GM15510 (cell line): ENCODE data around the gene ZNF416.

Source experiments
- POLR2A ChIP-seq: IDR thresholded peaks from 3 replicates; pipeline ENCODE4 v1.6.1; 2011; ENCODE audit warnings: borderline replicate concordance; ENCODE audit not compliant: insufficient read length; ENCODE audit errors: extremely low read depth

Gene ZNF416

DNA sequence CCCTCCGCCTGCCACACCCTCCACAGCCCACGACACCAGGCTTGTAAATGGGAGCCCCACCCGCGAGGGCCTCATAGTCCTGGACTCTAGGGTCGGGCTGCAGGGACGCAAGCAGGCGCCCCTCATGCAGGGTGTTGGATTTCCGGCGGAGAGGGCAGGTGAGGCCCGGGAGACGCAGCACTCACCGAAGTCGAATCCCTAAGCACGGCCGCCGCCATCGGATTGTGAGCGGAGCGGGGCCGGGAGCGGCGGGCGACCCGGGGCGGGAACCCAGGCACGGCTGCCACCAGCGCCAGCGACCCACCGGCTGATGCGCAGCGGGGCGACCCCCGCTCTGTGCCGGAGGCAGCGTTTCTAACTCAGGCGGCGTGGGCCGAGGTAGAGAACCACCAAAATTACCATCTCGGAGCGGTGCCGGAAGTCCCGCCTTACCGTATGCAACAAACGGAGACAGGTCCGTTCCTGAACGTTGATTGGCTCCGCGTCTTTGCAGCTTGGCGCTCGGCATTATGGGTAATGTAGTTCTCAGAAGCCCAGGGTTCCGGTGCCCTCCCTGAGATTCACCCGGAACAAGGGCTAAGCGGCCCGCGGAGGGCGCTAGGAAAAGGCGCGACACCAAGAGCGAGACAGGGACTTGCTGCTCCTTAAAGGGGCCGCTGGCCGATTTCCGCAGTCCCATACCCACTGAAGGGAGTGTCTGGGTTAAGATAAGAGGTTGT, at the start of gene ZNF416:
TSS of gene ZNF416 (minus strand) at position 425 of the 719 bp plus-strand sequence. CDS start at position 218, 207 bp downstream.
- TF ChIP-seq POLR2A, result peak; percentile 54

DNA sequence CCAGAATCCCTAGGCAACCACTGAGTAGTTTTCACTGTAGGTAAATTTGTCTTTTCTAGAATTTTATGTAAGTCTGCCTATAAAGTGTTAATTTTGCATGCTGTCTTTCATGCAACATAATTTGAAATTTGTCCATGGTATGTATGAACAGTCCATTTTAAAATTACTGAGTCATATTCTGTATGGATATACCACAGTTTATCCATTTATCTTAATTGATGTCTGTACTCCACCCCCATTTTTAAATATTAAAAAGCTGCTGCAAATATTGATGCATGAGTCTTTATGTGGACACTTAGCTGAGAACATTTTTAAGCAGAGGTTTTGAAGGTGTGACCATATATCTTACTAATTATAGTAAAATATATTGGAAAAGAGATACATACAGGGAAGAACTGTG, 44.4 kb upstream of the ZNF416 start:
- TF ChIP-seq POLR2A, result no peak

DNA sequence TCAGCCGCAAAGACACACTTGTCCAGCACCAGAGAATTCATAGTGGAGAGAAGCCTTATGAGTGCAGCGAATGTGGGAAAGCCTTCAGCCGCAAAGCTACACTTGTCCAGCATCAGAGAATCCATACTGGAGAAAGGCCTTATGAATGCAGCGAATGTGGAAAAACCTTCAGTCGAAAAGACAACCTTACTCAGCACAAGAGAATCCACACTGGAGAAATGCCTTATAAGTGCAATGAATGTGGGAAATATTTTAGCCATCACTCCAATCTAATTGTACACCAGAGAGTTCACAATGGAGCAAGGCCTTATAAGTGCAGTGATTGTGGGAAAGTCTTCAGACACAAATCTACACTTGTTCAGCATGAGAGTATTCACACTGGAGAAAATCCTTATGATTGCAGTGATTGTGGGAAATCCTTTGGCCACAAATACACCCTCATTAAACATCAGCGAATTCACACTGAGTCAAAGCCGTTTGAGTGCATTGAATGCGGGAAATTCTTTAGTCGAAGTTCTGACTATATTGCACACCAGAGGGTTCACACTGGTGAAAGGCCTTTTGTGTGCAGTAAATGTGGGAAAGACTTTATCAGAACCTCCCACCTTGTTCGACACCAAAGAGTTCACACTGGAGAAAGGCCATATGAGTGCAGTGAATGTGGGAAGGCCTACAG, 42.1 kb upstream of the ZNF416 start:
- no peak for TF ChIP-seq POLR2A

DNA sequence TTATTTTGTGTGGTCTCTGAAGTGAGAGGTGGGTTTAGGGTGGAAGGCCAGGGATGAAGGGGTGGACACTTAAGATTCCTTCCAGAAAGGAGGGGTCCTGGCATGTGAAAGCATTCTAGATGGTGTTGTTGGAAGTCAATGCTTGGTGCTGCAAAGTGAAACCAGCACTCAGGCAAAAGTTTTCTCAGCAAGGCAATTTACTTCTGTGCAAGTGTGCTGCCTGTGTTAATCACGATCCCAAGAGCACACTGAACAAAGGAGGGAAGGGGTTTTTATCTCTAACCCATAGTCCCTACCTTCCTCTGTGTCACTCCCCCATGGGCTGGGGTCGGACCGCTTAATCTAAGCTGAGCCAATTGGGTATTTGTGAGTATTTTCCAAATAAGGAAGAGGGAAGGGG, 36.6 kb upstream of the ZNF416 start:
- no peak for TF ChIP-seq POLR2A

DNA sequence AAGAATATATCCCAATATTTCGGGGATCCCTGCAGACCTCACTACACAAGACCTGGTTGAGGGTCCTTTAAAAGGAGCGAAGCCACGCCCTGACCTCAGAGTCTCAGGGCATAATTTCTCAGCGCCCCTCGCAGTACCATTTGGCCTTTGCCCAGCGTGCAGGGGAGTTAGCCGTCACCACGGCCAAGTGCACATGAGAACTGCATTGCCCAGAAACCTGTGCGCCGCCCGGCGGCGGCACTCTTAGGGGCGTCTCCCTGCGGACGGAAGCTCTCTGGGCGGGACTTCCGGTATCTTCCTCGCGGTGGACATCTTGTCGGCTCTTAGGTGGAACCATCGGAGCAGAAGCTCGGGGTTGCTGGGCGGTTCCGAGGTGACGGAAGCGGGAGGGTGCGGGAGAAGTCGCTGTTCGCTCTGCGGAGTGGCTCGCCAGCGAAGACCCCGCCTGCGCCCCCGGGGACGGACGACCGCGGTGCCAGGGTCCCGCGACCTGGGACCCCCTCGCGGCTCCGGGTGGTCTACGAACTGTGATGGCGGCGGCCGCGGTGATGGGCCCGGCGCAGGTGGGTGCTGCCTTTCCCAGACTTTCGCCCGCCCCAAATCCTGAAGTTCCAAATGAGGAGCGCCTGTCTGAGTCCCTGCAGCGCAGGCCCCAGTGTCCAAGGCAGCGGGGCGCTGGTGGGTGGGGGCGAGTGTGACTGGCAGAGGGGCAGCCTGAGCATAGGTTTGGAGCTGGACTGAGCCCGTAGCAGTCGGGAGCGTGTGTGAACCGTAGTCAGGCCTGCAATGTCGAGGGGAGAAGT, 35.4 kb upstream of the ZNF416 start, which contains the start of gene ZNF134:
TSS of gene ZNF134 (plus strand) at position 302 of the 803 bp plus-strand sequence. CDS start 5,227 bp downstream, outside the sequence.
- TF ChIP-seq POLR2A, result peak; percentile 60

DNA sequence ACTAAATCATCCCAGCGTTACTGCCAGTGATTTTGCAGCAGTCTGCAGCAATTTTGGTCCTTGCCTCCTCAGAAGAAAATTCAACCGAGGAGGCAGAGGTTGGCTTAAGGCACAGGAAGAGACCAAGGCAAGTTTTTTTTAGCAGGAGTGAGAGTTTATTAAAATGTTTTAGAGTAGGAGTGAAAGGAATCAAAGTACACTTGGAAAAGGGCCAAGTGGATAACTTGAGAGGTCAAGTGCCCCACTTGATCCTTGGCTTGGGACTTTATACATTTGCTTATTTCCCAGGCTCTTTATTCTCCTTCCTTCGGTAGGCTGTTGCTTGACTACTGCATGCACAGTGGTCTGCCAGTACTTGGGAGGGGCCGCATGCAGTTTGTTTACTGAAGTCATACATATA, 32.4 kb upstream of the ZNF416 start:
- TF ChIP-seq POLR2A, result no peak

DNA sequence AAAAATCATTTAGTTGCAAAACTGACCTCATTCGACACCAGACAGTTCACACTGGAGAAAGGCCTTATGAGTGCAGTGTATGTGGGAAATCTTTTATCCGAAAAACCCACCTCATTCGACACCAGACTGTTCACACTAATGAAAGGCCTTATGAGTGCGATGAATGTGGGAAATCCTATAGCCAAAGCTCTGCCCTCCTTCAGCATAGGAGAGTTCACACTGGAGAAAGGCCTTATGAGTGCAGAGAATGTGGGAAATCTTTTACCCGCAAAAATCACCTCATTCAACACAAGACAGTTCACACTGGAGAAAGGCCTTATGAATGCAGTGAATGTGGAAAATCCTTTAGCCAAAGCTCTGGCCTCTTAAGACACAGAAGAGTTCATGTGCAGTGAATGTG, 28.2 kb upstream of the ZNF416 start:
- no peak for TF ChIP-seq POLR2A

DNA sequence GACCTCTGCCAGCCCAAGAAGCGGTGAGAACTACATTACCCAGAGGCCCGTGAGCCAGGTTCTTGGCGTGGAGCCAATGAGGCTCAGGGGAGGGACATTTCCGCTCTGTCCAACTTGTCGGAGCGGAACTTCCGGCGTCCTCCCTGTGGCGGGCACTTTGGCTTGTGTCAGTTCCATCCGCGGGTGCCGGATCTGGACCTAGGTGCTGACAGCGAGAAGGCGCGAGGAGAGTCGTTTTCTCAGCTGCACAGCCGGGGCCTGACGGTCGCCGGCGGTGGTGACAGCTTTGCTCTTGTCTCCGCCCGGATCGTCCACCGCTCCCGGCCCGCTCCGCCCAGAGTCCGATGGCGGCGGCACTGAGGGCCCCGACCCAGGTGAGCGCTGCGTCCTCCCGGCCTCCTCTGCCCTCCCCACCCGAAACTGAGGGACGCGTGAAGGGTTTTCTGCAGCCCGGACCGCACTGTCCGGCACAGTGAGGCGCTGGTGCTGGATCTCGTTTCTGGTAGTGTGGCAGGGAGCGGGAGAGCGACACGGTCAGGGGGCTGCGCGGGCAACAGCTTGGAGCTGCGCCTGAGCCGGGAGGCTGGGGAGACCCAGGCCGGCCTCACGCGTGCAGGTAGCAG, 21.2 kb upstream of the ZNF416 start, which contains the start of gene ZNF530:
TSS of gene ZNF530 (plus strand) at position 125 of the 623 bp plus-strand sequence. CDS start 4,461 bp downstream, outside the sequence.
- peak; percentile 56 for TF ChIP-seq POLR2A

DNA sequence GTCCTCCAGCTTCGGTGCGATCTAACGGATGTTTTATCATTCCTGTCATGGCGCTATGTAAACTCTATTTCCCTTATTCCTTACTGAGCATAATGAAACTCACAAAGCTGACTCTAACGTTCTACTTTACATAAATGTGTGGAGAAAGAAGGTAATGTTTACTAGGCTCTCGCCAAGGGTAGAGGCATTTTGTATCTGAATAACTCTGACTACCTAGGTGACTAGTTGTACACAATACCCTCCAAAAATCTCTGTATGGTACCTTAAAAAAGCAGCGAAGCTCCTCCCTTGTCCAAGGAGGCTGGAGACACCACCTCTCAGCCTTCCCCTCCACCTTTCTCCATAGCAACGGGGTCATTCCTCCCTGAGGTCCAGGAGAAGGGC, 20.7 kb upstream of the ZNF416 start:
- no peak for TF ChIP-seq POLR2A

DNA sequence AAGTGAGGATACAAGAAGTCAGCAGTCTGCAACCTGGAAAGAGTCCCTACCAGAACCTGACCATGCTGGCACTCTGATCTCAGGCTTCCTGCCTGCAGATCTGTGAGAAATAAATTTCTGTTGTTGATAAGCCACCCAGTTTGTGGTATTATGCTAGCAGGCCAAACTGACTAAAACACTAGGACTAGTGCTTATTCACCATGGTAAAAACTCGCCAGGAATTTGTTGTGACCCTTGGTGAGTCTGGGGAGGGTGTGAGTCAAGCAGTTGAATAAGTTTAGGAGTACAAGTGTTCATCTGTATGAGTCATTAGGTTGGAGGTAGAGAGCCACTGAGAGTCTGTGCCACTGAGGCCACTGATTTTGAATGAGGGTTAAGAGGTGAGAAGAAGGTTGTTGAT, 8.8 kb upstream of the ZNF416 start:
- TF ChIP-seq POLR2A, result no peak

DNA sequence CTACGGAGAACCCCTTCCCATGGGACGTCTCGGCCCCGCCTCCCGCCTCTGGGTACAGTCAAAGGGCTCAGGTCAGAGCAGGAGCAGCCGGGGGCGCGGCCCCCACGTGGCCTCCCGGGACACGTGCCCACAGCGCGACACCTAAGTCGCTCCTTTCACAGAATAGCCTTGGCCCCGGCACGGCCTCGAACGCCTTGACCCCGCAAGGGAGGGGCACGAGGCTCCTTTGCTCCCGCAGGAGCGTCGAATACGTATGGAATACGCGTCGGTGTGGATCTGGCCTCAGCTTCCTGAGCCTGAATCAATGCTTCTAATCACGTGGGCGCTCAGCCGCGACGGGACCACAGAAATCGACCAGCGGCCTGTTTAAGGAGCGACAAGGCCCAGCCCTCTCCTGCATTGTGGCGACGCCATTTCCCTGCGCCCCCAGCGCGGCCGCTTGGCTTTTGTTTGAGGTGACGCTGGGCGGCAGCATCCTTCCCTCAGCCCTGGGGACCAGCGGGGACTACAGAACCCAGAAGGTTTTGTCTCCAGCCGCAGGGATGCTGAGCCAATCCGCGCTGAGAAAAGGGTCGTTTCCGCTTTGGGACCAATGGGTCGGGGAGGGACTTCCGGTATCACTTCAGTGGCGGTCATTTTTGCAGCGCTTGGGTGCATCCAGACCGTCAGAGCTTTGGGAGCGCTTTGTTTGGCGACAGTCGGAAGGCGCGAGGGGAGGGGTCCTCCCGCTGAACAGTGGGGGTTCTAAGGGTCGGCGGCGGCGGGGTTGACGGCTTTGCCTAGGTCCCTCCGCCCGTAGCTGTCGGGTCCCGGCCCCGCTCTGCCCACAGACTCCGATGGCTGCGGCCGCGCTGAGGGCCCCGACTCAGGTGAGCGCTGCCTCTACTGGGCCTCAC, 5.1 kb upstream of the ZNF416 start, which contains the start of gene ZIK1:
TSS of gene ZIK1 (plus strand) at position 625 of the 896 bp plus-strand sequence. CDS start at position 837, 212 bp downstream.
- TF ChIP-seq POLR2A, result peak; percentile 21

DNA sequence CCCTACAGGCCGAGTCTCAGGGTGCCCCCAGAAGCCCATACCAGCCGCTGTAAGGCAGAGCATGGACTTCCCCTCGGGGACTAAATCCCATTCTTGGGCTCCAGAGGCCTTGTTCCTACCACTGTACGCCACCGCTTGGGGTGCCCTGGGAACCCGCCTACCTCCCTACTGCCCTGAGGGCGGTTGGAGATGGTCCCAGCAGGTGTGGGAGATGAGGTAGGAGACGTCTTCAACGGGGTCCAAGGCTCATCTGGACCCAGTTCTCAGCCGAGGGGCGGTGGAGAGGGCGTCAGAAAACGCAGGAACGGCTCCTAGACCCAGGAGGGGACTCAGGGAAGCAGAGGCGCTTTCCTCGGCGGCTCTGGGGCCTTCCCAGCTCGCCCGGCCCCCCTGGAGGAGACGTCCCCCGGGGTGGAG, 4.4 kb upstream of the ZNF416 start:
- no peak for TF ChIP-seq POLR2A

DNA sequence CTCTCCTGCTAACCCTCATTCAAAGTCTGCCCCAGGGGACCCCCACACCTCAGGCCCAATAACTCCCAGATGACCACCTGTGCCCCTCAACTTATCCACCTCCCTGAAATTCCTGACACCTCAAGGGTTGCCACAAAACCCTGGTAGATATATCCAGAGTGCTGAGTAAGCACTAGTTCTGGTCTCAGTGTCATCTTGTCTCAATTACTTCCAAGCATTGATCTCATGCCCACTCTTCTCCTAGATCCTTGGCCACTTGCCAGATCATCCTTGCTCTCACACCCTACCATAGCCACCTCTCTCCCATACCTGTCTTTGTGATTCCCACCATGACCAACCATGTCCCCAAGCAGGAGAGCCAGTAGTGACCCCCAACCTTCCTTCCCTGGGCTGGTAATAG, 2.0 kb downstream of the ZNF416 start:
- no peak for TF ChIP-seq POLR2A
